Smooth muscle cell (in vitro differentiated cells): Measurements from ENCODE around the gene C3orf22. TPM values are rescaled to one million over a fixed set of nuclear protein-coding genes. Genes with fewer than 3 reads are reported as not detected.

ENCODE experiments used
- DNase-seq: peaks from one replicate; lab custom pipeline; 2025; ENCODE audit not compliant: unreplicated experiment; lab: John Stamatoyannopoulos, UW
- H2AFZ ChIP-seq: fragments of 200-600 bp; sonication (generic); 2 replicates; pipeline ENCODE4 v1.6.0; 2016; ENCODE audit warnings: antibody characterized with exemption, low read depth, mild to moderate bottlenecking
- H3F3A ChIP-seq: fragments of 200-600 bp; sonication (generic); 2 replicates; pipeline ENCODE4 v1.6.0; 2017; ENCODE audit warnings: antibody characterized with exemption, low read depth
- H3K27ac ChIP-seq: fragments of 200-600 bp; sonication (generic); 2 replicates; pipeline ENCODE4 v1.5.1; 2016; ENCODE audit warnings: low read depth, mild to moderate bottlenecking
- H3K27me3 ChIP-seq: fragments of 200-600 bp; sonication (generic); 2 replicates; pipeline ENCODE4 v1.6.1; 2016; ENCODE audit warnings: low read depth, mild to moderate bottlenecking
- H3K36me3 ChIP-seq: fragments of 200-600 bp; sonication (generic); 2 replicates; pipeline ENCODE4 v1.5.1; 2016; ENCODE audit warnings: low read depth
- H3K4me1 ChIP-seq: fragments of 200-600 bp; sonication (generic); 2 replicates; pipeline ENCODE4 v1.5.1; 2016; ENCODE audit warnings: low read depth
- H3K4me2 ChIP-seq: fragments of 200-600 bp; sonication (generic); 2 replicates; pipeline ENCODE4 v1.6.0; 2016; ENCODE audit warnings: mild to moderate bottlenecking
- H3K4me3 ChIP-seq: fragments of 200-600 bp; sonication (generic); 2 replicates; pipeline ENCODE4 v1.5.1; 2016; ENCODE audit warnings: mild to moderate bottlenecking
- H3K79me2 ChIP-seq: fragments of 200-600 bp; sonication (generic); 2 replicates; pipeline ENCODE4 v1.6.0; 2016; ENCODE audit warnings: low read depth, mild to moderate bottlenecking
- H3K9ac ChIP-seq: fragments of 200-600 bp; sonication (generic); 2 replicates; pipeline ENCODE4 v1.6.0; 2016; ENCODE audit warnings: low read depth
- H3K9me3 ChIP-seq: fragments of 200-600 bp; sonication (generic); replicated peaks from 2 replicates; pipeline ENCODE4 v1.5.1; 2016; ENCODE audit warnings: low read depth
- H4K20me1 ChIP-seq: fragments of 200-600 bp; sonication (generic); 2 replicates; pipeline ENCODE4 v1.6.0; 2016; ENCODE audit warnings: low read depth
- CTCF ChIP-seq: fragments of 200-600 bp; sonication (generic); IDR thresholded peaks from 2 replicates; pipeline ENCODE4 v1.5.1; 2017; ENCODE audit warnings: borderline replicate concordance, mild to moderate bottlenecking, antibody characterized with exemption; ENCODE audit not compliant: insufficient read depth, poor library complexity, severe bottlenecking
- WGBS: methylation state at CpG from one replicate; pipeline ENCODE4 v1.1.7; 2016; ENCODE audit warnings: low lambda C conversion rate; 5-methylcytosine and 5-hydroxymethylcytosine counted together
- polyA plus RNA-seq: library from polyadenylated mRNA; unstranded; fragments of >200 nt; fragmentation: Nextera tagmentation; extraction: Ambion mirVana; gene quantifications from 2 replicates; pipeline ENCODE4 v1.2.1, GENCODE V29; 2016
- total RNA-seq: library from RNA; depleted of rRNA; stranded (reverse); fragments of >200 nt; gene quantifications from 2 replicates; pipeline ENCODE4 v1.2.3, GENCODE V29; 2014

Gene C3orf22
- total and polyA plus RNA-seq, 2 experiments from 2014 or later: not detected

- Histone ChIP-seq H3K9me3 (no peaks in the 10 kb centered on the region), H3F3A (no peaks in the 10 kb centered on the region), H3K9ac (no peak overlapping the region), H3K4me1 (no peaks in the 10 kb centered on the region), H3K36me3 (no peaks in the 10 kb centered on the region), H4K20me1 (no peaks in the 10 kb centered on the region), H3K4me3 (no peak overlapping the region), H3K27me3 (no peaks in the 10 kb centered on the region), H3K27ac (no peak overlapping the region), H3K79me2 (no peaks in the 10 kb centered on the region), H3K4me2 (no peak overlapping the region), H2AFZ (no peak overlapping the region)
- no peak for DNase-seq
- WGBS: 100% methylated on average over 1 of the region's 1 CpG
- TF ChIP-seq CTCF: no peak
Measured at GRCh38 chr3:126547721-126548120, 11.0 kb downstream of the C3orf22 start.

DNA sequence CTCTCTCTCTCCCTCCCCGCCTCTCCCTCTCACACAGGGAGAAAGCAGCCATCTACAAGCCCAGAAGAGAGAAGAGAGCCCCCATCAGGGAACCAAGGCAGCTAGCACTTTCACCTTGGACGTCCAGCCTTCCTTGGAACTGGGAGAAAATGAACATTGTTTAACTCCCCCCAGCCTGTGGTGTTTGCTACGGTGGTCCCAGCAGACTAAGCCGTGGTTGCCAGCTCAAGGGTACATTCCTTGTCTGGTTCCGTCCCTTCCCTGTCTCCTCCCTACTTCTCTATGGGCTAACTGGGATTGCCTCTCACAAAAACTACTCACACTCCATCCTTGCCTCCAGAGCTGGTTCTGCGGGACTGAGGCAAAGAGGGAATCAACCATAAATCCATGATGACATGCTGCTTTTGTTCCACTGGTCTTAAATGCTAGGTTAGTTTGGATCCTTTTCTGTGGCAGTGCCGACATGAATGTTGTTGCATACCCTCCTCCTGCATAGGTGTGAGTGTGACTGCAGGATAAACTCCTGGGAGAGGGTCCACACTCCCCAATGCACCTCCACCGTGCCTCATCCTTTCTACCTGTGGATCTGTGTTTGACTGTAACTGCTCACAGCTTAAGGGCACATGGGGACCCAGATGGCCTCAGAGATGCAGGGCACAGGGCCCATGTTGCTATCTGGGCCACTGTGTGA is 12.0 kb downstream of the C3orf22 start:
- TF ChIP-seq CTCF: no peak
- Histone ChIP-seq H3K27me3 (no peaks in the 10 kb centered on the region), H3K9ac (no peak overlapping the region), H3K79me2 (no peaks in the 10 kb centered on the region), H2AFZ (no peak overlapping the region), H3K9me3 (no peaks in the 10 kb centered on the region), H3K36me3 (no peaks in the 10 kb centered on the region), H3K4me1 (no peaks in the 10 kb centered on the region), H4K20me1 (no peaks in the 10 kb centered on the region), H3K4me2 (no peak overlapping the region), H3K27ac (no peak overlapping the region), H3F3A (no peaks in the 10 kb centered on the region), H3K4me3 (no peak overlapping the region)
- WGBS: 77% methylated on average over 8 of the region's 8 CpGs
- no peak for DNase-seq

- Histone ChIP-seq H3K27me3 (no peaks in the 10 kb centered on the region), H3K4me2 (no peak overlapping the region), H3K36me3 (no peaks in the 10 kb centered on the region), H3K27ac (no peak overlapping the region), H3K9ac (no peak overlapping the region), H3F3A (no peaks in the 10 kb centered on the region), H3K4me3 (no peak overlapping the region), H3K9me3 (no peaks in the 10 kb centered on the region), H2AFZ (no peak overlapping the region), H4K20me1 (no peaks in the 10 kb centered on the region), H3K79me2 (no peaks in the 10 kb centered on the region), H3K4me1 (no peaks in the 10 kb centered on the region)
- DNase-seq: no peak
- no peak for TF ChIP-seq CTCF
- 97% methylated on average over 6 of the region's 6 CpGs for WGBS
Measured at GRCh38 chr3:126546013-126546412, 12.7 kb downstream of the C3orf22 start.

DNA sequence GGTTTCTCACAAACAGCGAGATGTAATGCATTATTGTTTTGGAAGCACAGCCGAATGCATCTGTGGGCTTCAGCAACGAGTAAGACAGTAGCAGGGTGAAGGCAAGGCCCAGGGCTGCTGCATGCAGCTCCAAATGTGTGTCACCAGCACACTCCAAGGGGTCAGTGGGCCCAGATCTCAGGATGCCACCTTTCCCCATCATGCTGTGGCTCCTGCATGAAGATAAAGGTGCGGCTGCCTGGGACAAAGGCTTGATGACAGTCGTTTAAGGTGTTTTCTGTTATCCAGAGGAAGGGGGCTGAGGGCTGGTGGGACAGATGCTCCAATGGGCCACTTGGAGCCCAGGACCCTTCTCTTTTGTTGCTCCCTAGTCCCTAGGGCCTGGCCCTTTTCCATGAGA is 13.2 kb downstream of the C3orf22 start:
- no peak overlapping the region for H3K9ac ChIP-seq
- no peaks in the 10 kb centered on the region for H3K27me3 ChIP-seq
- H3K79me2 ChIP-seq: no peaks in the 10 kb centered on the region
- no peaks in the 10 kb centered on the region for H3K4me1 ChIP-seq
- WGBS: 86% methylated on average over 5 of the region's 5 CpGs
- H3K27ac ChIP-seq: no peak overlapping the region
- H4K20me1 ChIP-seq: no peaks in the 10 kb centered on the region
- no peaks in the 10 kb centered on the region for H3F3A ChIP-seq
- no peak overlapping the region for H2AFZ ChIP-seq
- H3K4me2 ChIP-seq: no peak overlapping the region
- no peaks in the 10 kb centered on the region for H3K36me3 ChIP-seq
- H3K9me3 ChIP-seq: no peaks in the 10 kb centered on the region
- DNase-seq: no peak
- H3K4me3 ChIP-seq: no peak overlapping the region
- no peak for TF ChIP-seq CTCF
